Small intestine (tissue), 7 donors: ENCODE results near the gene STAP2. TPM values are rescaled to one million over a fixed set of nuclear protein-coding genes. Genes with fewer than 3 reads are reported as not detected.

Experiments
- DNase-seq, 2 donors: peaks; one replicate each; pipeline versions ENCODE4 v3.0.0 to v3.0.0-alpha.2; 2013
- FAIRE-seq: peaks from 2 replicates; lab custom pipeline; 2012; peaks lifted over from hg19 to GRCh38; lab: Jason Lieb, UNC
- H3K27ac ChIP-seq, 3 donors: one replicate each; pipeline ENCODE4 v1.5.1; 2013; ENCODE audit warnings: low read length in 2 of 3, mild to moderate bottlenecking in 2 of 3, control low read depth in 1 of 3, inconsistent platforms in 1 of 3, low read depth in 1 of 3, moderate library complexity in 1 of 3
- H3K27me3 ChIP-seq, 3 donors: one replicate each; pipeline ENCODE4 v1.6.1; 2013; ENCODE audit warnings: low read length in 3 of 3, inconsistent platforms in 1 of 3; ENCODE audit not compliant: control insufficient read depth in 3 of 3, insufficient read depth in 3 of 3
- H3K36me3 ChIP-seq, 3 donors: one replicate each; pipeline ENCODE4 v1.6.1; 2013; ENCODE audit warnings: low read length in 3 of 3, inconsistent platforms in 1 of 3, low read depth in 1 of 3, mild to moderate bottlenecking in 1 of 3, moderate library complexity in 1 of 3; ENCODE audit not compliant: control insufficient read depth in 3 of 3, insufficient read depth in 2 of 3
- H3K4me1 ChIP-seq, 3 donors: one replicate each; pipeline ENCODE4 v1.6.1; 2013; ENCODE audit warnings: low read length in 2 of 3, inconsistent platforms in 1 of 3, low read depth in 1 of 3, mild to moderate bottlenecking in 1 of 3, moderate library complexity in 1 of 3; ENCODE audit not compliant: control insufficient read depth in 3 of 3, insufficient read depth in 2 of 3
- H3K4me3 ChIP-seq, 3 donors: one replicate each; pipeline ENCODE4 v1.5.1; 2013; ENCODE audit warnings: low read length in 3 of 3, control low read depth in 1 of 3, inconsistent platforms in 1 of 3, low read depth in 1 of 3, mild to moderate bottlenecking in 1 of 3, moderate library complexity in 1 of 3
- H3K9me3 ChIP-seq, 2 donors: one replicate each; pipeline ENCODE4 v1.6.1; 2013; ENCODE audit warnings: low read depth in 1 of 2, low read length in 1 of 2; ENCODE audit not compliant: control insufficient read depth in 2 of 2, insufficient read depth in 1 of 2
- WGBS, 3 donors: extraction: QIAGEN DNeasy Blood & Tissue Kit; methylation state at CpG; one replicate each; pipeline ENCODE4 v1.1.7; 2013; 5-methylcytosine and 5-hydroxymethylcytosine counted together
- polyA plus RNA-seq, 4 donors: library from polyadenylated mRNA; stranded (reverse) in 3 of 4; unstranded in 1 of 4; fragments of 200-250 nt in 3 of 4; fragments of 120-200 nt in 1 of 4; gene quantifications; one replicate each; pipeline versions ENCODE4 v1.2.1 to v1.2.3, GENCODE V29; 2013
- donor health status: healthy with polysubstance abuse.
- donor health status: control.
- donor health status: control.
- donor health status: Bipolar disorder and iron deficiency.
- donor health status: healthy.

Gene STAP2
- polyA plus RNA-seq, 4 donors = 75.5 to 261 (median 140) TPM

DNA sequence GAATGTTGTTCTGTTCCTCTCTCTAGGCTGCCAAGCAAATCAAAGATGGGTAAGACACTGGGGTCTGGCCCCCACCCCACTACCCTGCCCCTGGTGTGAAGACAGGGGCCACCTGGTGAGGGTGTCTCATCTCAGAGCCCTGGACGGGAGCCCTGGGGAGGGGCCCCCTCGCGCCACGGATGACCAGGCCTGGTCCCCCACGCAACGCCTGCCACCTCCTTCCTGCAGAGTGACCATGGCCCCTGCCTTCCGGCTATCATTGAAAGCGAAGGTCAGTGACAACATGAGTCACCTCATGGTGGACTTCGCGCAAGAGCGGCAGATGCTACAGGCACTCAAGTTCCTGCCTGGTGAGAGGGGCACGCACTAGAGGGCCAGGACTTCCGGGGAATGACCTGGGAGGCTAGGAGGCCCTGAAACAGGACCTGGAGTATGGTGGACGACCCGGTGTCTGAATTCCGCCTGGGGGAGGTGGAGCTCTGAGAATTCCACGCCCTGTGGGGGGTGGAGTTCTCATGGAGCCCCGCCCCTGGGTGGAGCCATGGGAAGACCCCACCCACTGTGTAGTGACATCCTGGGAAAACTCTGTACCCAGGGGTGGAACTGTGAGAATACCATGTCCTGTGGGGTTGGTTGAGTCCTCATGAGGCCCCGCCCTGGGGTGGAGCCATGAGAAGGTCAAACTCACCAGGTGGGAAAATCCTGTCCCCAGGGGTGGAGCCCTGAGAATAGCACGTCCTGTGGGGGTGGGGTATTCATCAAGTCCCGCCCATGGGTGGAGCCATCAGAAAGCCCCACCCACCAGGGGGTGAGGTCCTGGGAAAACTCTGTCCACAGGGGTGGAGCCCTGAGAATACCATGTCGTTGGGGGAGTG is 28.1 kb downstream of the STAP2 start:
- DNase-seq (peak in 1 of 2 donors; percentile 35), FAIRE-seq (no peak)
- H3K9me3 ChIP-seq = no peaks in the 10 kb centered on the region
- no peaks in the 10 kb centered on the region for H3K4me1 ChIP-seq
- peaks cover 0 to 4% (median 0%) of the 10 kb centered on the region in 3 donors for H3K27me3 ChIP-seq
- no peak overlapping the region for H3K4me3 ChIP-seq
- WGBS, 3 donors = 86 to 90% (median 89%) methylated on average over 21 to 22 of the region's 22 CpGs
- no peaks in the 10 kb centered on the region for H3K36me3 ChIP-seq
- no peak overlapping the region for H3K27ac ChIP-seq

- Histone ChIP-seq H3K36me3 (no peaks in the 10 kb centered on the region), H3K27me3 (peaks cover 0 to 7% (median 0%) of the 10 kb centered on the region in 3 donors), H3K9me3 (no peaks in the 10 kb centered on the region), H3K4me3 (no peak overlapping the region), H3K27ac (no peak overlapping the region), H3K4me1 (peaks cover 0 to 4% (median 0%) of the 10 kb centered on the region in 3 donors)
- FAIRE-seq (no peak), DNase-seq (no peak)
- 64 to 84% (median 73%) methylated on average over 16 of the region's 16 CpGs for WGBS, 3 donors
These were observed 33.0 kb downstream of the STAP2 start for GRCh38 chr19:4305659-4306058.

- peaks cover 0 to 7% (median 0%) of the 10 kb centered on the region in 3 donors for H3K27me3 ChIP-seq
- H3K4me1 ChIP-seq = peaks cover 0 to 4% (median 0%) of the 10 kb centered on the region in 3 donors
- no peak overlapping the region for H3K27ac ChIP-seq
These were observed 33.4 kb downstream of the STAP2 start for GRCh38 chr19:4305257-4305612.

DNA sequence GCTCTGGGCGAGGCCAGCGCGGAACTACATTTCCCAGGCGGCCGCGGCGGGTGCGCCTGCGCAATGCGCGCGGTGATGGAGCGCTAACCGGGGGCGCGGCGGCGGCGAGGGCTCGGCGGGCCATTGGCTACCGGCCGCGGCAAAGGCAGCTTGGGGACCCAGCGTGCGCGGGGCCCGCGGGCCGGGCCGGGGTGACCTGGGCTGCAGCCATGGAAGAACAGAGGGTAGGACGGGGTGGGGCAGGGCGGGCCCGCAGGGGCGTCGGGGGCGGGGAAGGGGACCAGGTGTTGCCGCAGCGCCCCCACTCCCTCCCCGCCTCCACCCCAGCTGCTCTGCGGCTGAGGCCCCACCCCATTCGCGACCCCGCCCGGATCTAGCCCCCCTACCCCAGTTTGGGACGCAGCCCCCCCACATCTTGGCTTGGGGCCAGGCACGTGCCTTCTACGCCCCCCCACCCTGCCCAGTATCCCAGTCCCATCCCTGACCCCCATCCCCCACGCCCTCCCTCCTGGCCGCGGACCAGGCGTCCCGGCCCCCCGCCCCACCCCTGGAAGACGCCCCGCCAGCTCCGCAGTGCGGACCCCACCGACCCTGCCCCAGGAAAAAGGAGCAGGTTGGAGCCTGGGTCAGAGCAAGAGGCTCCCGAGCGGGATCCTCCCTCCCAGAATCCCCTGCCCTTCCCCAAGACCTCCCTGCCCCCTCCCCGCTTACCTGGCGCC is 33.9 kb downstream of the STAP2 start, which contains the start of gene FSD1:
FSD1 (plus strand) TSS at position 61 of the 719 bp plus-strand sequence; CDS start at position 210, 149 bp downstream.
- WGBS, 3 donors = 6 to 10% (median 6%) methylated on average over 28 to 63 of the region's 63 CpGs
- peak in 1 of 2 donors; percentile 43 for DNase-seq
- peaks cover 0 to 7% (median 0%) of the 10 kb centered on the region in 3 donors for H3K27me3 ChIP-seq

More at GRCh38 chr19:4305257-4305612, 33.4 kb downstream of the STAP2 start:
- Histone ChIP-seq H3K4me3 (no peak overlapping the region), H3K9me3 (no peaks in the 10 kb centered on the region), H3K36me3 (no peaks in the 10 kb centered on the region)
- FAIRE-seq (no peak), DNase-seq (no peak)
- WGBS, 3 donors = 53 to 69% (median 54%) methylated on average over 7 of the region's 7 CpGs

DNA sequence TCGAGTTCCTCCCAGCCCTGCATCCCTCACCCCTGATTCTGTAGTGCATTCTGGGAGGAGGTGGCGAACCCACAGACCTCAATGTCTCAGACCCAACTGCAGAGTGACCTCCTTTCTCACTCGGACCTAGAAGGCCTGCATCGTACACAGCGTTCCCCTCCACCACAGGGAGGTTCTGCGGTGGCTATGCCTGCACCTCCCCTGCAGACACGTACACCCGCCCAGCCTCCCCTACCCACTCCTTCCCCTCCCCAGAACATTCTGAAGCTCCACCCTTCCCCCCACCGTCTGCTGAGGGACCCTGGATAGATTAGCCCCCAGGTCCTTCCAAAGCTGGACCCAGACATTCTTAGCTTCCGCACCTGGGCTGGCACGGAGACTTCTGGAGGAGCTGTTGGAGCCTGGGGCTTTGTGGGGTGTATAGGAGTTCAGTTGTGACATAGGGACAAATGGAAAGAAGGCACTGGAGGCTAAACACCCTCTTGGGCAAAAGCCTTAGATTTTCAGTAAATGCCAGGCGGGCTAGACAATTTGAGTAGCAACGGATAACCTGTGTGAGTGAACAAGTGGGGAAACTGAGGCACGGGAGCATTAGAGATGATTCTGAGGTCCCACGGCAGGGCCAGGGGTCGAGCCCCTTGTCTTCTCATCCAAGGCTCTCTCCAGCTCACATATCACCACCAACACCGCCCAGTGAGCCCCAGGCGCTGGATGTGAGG is 34.6 kb downstream of the STAP2 start:
- peaks cover 0 to 4% (median 0%) of the 10 kb centered on the region in 3 donors for H3K4me1 ChIP-seq
- DNase-seq = peak in 1 of 2 donors; percentile 54
- WGBS, 3 donors = 46 to 50% (median 49%) methylated on average over 18 of the region's 18 CpGs
- H3K27ac ChIP-seq = peak overlapping the region in 1 of 3 donors; percentile 41
- peak overlapping the region in 1 of 3 donors; percentile 49 for H3K4me3 ChIP-seq
- no peaks in the 10 kb centered on the region for H3K36me3 ChIP-seq
- FAIRE-seq = no peak
- no peaks in the 10 kb centered on the region for H3K9me3 ChIP-seq
- peaks cover 0 to 7% (median 0%) of the 10 kb centered on the region in 3 donors for H3K27me3 ChIP-seq

More for the DNA sequence above, 33.9 kb downstream of the STAP2 start, which contains the start of gene FSD1:
- H3K36me3 ChIP-seq = no peaks in the 10 kb centered on the region
- no peaks in the 10 kb centered on the region for H3K9me3 ChIP-seq
- no peak for FAIRE-seq
- H3K4me3 ChIP-seq = peak within 1 kb of the TSS in 1 of 3 donors; percentile 49
- H3K4me1 ChIP-seq = peaks cover 0 to 4% (median 0%) of the 10 kb centered on the region in 3 donors
- peak within 1 kb of the TSS in 1 of 3 donors; percentile 41 for H3K27ac ChIP-seq

GRCh38 chr19:4302243-4302640 is 36.4 kb downstream of the STAP2 start, which contains the start of gene TMIGD2:
Gene TMIGD2, minus strand, starts transcription at chr19:4302389. Its CDS starts 4 bp downstream, at chr19:4302385.
- no peaks in the 10 kb centered on the region for H3K9me3 ChIP-seq
- peaks cover 0 to 4% (median 0%) of the 10 kb centered on the region in 3 donors for H3K4me1 ChIP-seq
- 46 to 58% (median 47%) methylated on average over 8 of the region's 8 CpGs for WGBS, 3 donors
- H3K4me3 ChIP-seq = peak within 1 kb of the TSS in 1 of 3 donors; percentile 25
- no peak within 1 kb of the TSS for H3K27ac ChIP-seq
- FAIRE-seq (no peak), DNase-seq (peak in 1 of 2 donors; percentile 25)
- peaks cover 0 to 7% (median 0%) of the 10 kb centered on the region in 3 donors for H3K27me3 ChIP-seq
- H3K36me3 ChIP-seq = no peaks in the 10 kb centered on the region

DNA sequence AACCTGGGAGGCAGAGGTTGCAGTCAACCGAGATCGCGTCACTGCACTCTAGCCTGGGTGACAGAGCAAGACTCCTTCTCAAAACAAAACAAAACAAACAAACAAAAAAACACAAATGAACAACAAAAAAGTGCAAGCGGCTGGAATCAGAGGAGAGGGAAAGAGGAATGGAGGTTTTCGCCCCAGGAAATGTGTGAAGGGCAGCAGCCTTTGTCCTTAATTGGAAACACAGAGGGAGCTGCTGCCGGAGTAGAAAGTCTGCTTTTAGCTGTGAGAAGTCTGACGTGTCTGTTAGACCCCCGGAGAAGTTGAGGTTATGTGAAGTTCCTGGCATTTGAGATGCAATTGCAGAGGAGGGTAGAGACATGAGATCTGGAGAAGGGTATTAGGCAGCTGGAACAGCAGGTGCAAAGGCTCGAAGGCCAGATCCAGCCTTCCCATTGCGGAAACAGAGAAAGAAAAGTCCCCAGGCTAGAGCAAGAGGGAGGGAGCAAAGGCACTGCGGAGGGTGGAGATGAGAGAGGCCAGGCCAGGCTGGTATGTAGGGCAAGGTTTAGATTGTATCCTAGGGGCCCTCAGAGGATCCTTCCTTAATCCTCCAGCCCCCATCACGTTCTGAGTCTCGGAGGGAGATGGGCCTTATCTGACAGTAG is 36.9 kb downstream of the STAP2 start:
- FAIRE-seq = no peak
- Histone ChIP-seq H3K27me3 (peaks cover 0 to 7% (median 0%) of the 10 kb centered on the region in 3 donors), H3K9me3 (no peaks in the 10 kb centered on the region), H3K36me3 (no peaks in the 10 kb centered on the region), H3K4me3 (peak overlapping the region in 1 of 3 donors; percentile 22), H3K4me1 (peaks cover 0 to 4% (median 0%) of the 10 kb centered on the region in 3 donors), H3K27ac (no peak overlapping the region)
- no peak for DNase-seq
- 43 to 52% (median 49%) methylated on average over 13 of the region's 13 CpGs for WGBS, 3 donors
